NCI-H526 treated with DMSO at 0.1 percent for 48 hours (cell line): Measurements from ENCODE around the gene VOPP1.

Experiments
- DNase-seq: peaks from one replicate; lab custom pipeline; 2025; lab: John Stamatoyannopoulos, UW

VOPP1 gene

GRCh38 chr7:55432506-55432905, 139.8 kb downstream of the VOPP1 start:
- no peak for DNase-seq

- no peak for DNase-seq
These were observed 140.4 kb downstream of the VOPP1 start for GRCh38 chr7:55431898-55432297.

GRCh38 chr7:55429835-55430499, 142.3 kb downstream of the VOPP1 start:
- no peak for DNase-seq

GRCh38 chr7:55427800-55428199, 144.5 kb downstream of the VOPP1 start:
- DNase-seq, result no peak

GRCh38 chr7:55427342-55427741, 145.0 kb downstream of the VOPP1 start:
- DNase-seq, result no peak

GRCh38 chr7:55426676-55427075, 145.6 kb downstream of the VOPP1 start:
- no peak for DNase-seq

GRCh38 chr7:55425141-55425752, 147.1 kb downstream of the VOPP1 start:
- no peak for DNase-seq

GRCh38 chr7:55423891-55424290, 148.4 kb downstream of the VOPP1 start:
- no peak for DNase-seq

GRCh38 chr7:55423277-55423711, 149.0 kb downstream of the VOPP1 start:
- no peak for DNase-seq
